Endothelial cell of umbilical vein (primary cell): ENCODE measurements around the gene AJAP1. TPM values are rescaled to one million over a fixed set of nuclear protein-coding genes. Genes with fewer than 3 reads are reported as not detected.

ENCODE experiments used
- BruUV-seq: library from RNA; stranded (reverse); fragments of 400-500 nt; replicated peaks from 2 replicates; lab custom pipeline; 2021; lab: Mats Ljungman, UMichigan
- CTCF ChIA-PET: fragments of 300-600, 350-600 bp; sonication (Branson Sonifier 250); formaldehyde crosslinking; loops from one replicate; lab custom pipeline; 2021; ENCODE audit warnings: antibody characterized with exemption, inconsistent platforms; lab: Charles Lee
- POLR2A ChIA-PET: fragments of 300-600, 350-600 bp; sonication (Branson Sonifier 250); formaldehyde crosslinking; loops from one replicate; lab custom pipeline; 2021; ENCODE audit warnings: antibody characterized with exemption, inconsistent platforms; lab: Charles Lee
- DNase-seq: peaks from one replicate; pipeline ENCODE4 v3.0.0-alpha.2; 2011; ENCODE audit warnings: low read depth, low spot score
- FAIRE-seq: peaks from 2 replicates; lab custom pipeline; 2011; peaks lifted over from hg19 to GRCh38; lab: Jason Lieb, UNC
- H2AFZ ChIP-seq: 2 replicates; pipeline ENCODE4 v1.6.0; 2012; ENCODE audit warnings: low read depth, low read length, control low read depth, inconsistent platforms
- H3K27ac ChIP-seq: 2 replicates; pipeline ENCODE4 v1.5.1; 2011; ENCODE audit warnings: low read depth, mild to moderate bottlenecking, control low read depth, low read length, moderate library complexity; ENCODE audit not compliant: insufficient read depth
- H3K27me3 ChIP-seq, 2 experiments: 2 replicates each; pipeline versions ENCODE4 v1.6.0 to v1.6.1; 2011; ENCODE audit warnings: low read length in 2 of 2, mixed read lengths in 1 of 2; ENCODE audit not compliant: control insufficient read depth in 2 of 2, insufficient read depth in 2 of 2
- H3K36me3 ChIP-seq, 2 experiments: 2 replicates in 1 of 2; 3 replicates in 1 of 2; pipeline ENCODE4 v1.5.1; 2011; ENCODE audit warnings: low read length in 2 of 2, mild to moderate bottlenecking in 1 of 2, moderate library complexity in 1 of 2; ENCODE audit not compliant: control insufficient read depth in 2 of 2, insufficient read depth in 2 of 2; ENCODE audit errors: extremely low read depth in 1 of 2
- H3K4me1 ChIP-seq: 3 replicates; pipeline ENCODE4 v1.5.1; 2011; ENCODE audit warnings: mild to moderate bottlenecking, low read length; ENCODE audit not compliant: control insufficient read depth, insufficient read depth; ENCODE audit errors: extremely low read depth
- H3K4me2 ChIP-seq: 2 replicates; pipeline ENCODE4 v1.6.1; 2011; ENCODE audit warnings: low read length, control low read depth, mixed read lengths; ENCODE audit not compliant: insufficient read depth
- H3K4me3 ChIP-seq, 3 experiments: fragments of 200-600 bp in 1 of 3; sonication (generic), shearing (Covaris generic) in 1 of 3; replicated peaks in 1 of 3; 2 replicates each; pipeline ENCODE4 v1.5.1; 2011 to 2016; ENCODE audit warnings: control low read depth in 3 of 3, low read length in 3 of 3, mild to moderate bottlenecking in 2 of 3, inconsistent platforms in 1 of 3, low read depth in 1 of 3, moderate library complexity in 1 of 3; ENCODE audit not compliant: insufficient read depth in 1 of 3
- H3K79me2 ChIP-seq: 2 replicates; pipeline ENCODE4 v1.6.0; 2012; ENCODE audit warnings: low read length, inconsistent platforms; ENCODE audit not compliant: control insufficient read depth, insufficient read depth
- H3K9ac ChIP-seq: replicated peaks from 2 replicates; pipeline ENCODE3; 2011; ENCODE audit warnings: low read length, control low read depth; ENCODE audit not compliant: insufficient read depth; ENCODE audit errors: extremely low read depth
- H3K9me1 ChIP-seq: replicated peaks from 3 replicates; pipeline ENCODE4 v1.6.0; 2011; ENCODE audit warnings: mild to moderate bottlenecking, low read length; ENCODE audit not compliant: control insufficient read depth, insufficient read depth; ENCODE audit errors: extremely low read depth
- H3K9me3 ChIP-seq: replicated peaks from 2 replicates; pipeline ENCODE4 v1.5.1; 2012; ENCODE audit warnings: low read length, inconsistent platforms; ENCODE audit not compliant: control insufficient read depth, insufficient read depth
- H4K20me1 ChIP-seq: replicated peaks from 2 replicates; pipeline ENCODE3; 2011; ENCODE audit warnings: mild to moderate bottlenecking, low read length; ENCODE audit not compliant: control insufficient read depth, insufficient read depth; ENCODE audit errors: extremely low read depth
- CTCF ChIP-seq, 2 donors: IDR thresholded peaks; 1 replicate in 1 of 2; 2 replicates in 1 of 2; pipeline ENCODE4 v1.5.1; 2011; ENCODE audit warnings: low read length in 2 of 2, mild to moderate bottlenecking in 2 of 2, moderate library complexity in 2 of 2, control low read depth in 1 of 2, inconsistent platforms in 1 of 2, low read depth in 1 of 2; ENCODE audit not compliant: insufficient read depth in 1 of 2; ENCODE audit errors: extremely low read depth in 1 of 2
- EZH2 ChIP-seq: IDR thresholded peaks from 2 replicates; pipeline ENCODE4 v1.6.1; 2012; ENCODE audit warnings: borderline replicate concordance, low read depth, mild to moderate bottlenecking, moderate library complexity, low read length, inconsistent platforms; ENCODE audit not compliant: severe bottlenecking
- FOS ChIP-seq: IDR thresholded peaks from 2 replicates; pipeline ENCODE4 v1.6.1; 2011; ENCODE audit warnings: mild to moderate bottlenecking, low read length, moderate library complexity, borderline replicate concordance; ENCODE audit not compliant: insufficient read depth
- GATA2 ChIP-seq: IDR thresholded peaks from 2 replicates; pipeline ENCODE4 v1.7.0; 2011; ENCODE audit warnings: low read depth, mild to moderate bottlenecking, moderate library complexity, mixed read lengths, low read length; ENCODE audit not compliant: insufficient read length, insufficient read depth
- JUN ChIP-seq: IDR thresholded peaks from 2 replicates; pipeline ENCODE4 v1.6.1; 2011; ENCODE audit warnings: borderline replicate concordance, low read depth; ENCODE audit not compliant: insufficient read length, insufficient read depth
- MAX ChIP-seq: IDR thresholded peaks from 2 replicates; pipeline ENCODE4 v1.6.1; 2011; ENCODE audit not compliant: insufficient read depth, insufficient read length
- MYC ChIP-seq: IDR thresholded peaks from one replicate; pipeline ENCODE4 v1.6.1; 2011; ENCODE audit warnings: mild to moderate bottlenecking, low read depth, low read length
- POLR2A ChIP-seq: IDR thresholded peaks from 2 replicates; pipeline ENCODE4 v1.6.1; 2012; ENCODE audit warnings: low read depth, mild to moderate bottlenecking, control low read depth, low read length
- POLR2AphosphoS5 ChIP-seq: IDR thresholded peaks from 2 replicates; pipeline ENCODE4 v1.6.1; 2012; ENCODE audit warnings: low read depth, mild to moderate bottlenecking, control low read depth, low read length, moderate library complexity; ENCODE audit not compliant: insufficient read depth
- dilution Hi-C: fragments of 300-500 bp; cut with MboI; formaldehyde crosslinking; loops from one replicate; pipeline ENCODE4 v1.15.0; 2019; ENCODE audit warnings: low sequenced_read_pairs; ENCODE audit not compliant: extremely low pct_ligation_motif_present
- intact Hi-C: fragments of 100-400 bp; cut with micrococcal nuclease; formaldehyde crosslinking; loops from one replicate; pipeline ENCODE4 v1.10.0; 2022
- polyA plus RNA-seq, 4 experiments: library from polyadenylated mRNA; depleted of rRNA in 3 of 4; stranded (reverse) in 3 of 4; unstranded in 1 of 4; fragments of >200 nt; gene quantifications; 2 replicates each; pipeline versions ENCODE4 v1.2.1 to v1.2.3, GENCODE V29; 2011 to 2012; ENCODE audit warnings: missing spikeins in 1 of 4
- total RNA-seq: library from RNA; stranded (reverse); gene quantifications from 2 replicates; pipeline ENCODE4 v1.2.3, GENCODE V29; 2021

The AJAP1 gene
- total and polyA plus RNA-seq, 2 donors (not counting 3 experiments of a cell fraction or from before 2014, with no cell fraction given), result not detected

DNA sequence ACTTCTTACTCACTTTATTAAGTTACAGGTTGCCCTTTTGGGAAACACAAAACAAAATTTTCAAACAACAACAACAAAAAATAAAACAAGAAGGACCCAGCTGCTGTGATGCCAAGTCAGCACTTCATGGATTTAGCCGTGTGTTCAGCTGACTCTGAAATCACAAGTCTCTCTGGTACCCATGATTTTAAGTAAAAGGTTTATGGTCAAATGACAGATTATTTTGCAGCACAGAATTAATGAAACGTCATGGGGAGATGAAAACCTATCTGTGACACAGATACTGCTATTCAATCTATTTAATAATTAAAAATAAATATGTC lies 7.1 kb downstream of the AJAP1 start:
- intact Hi-C loops, result no loop called here
- Histone ChIP-seq H3K27ac (no peak overlapping the region), H3K4me2 (no peak overlapping the region), H4K20me1 (no peaks in the 10 kb centered on the region), H3K9ac (no peak overlapping the region), H3K36me3 (no peaks in the 10 kb centered on the region), H3K79me2 (no peaks in the 10 kb centered on the region), H2AFZ (no peak overlapping the region), H3K27me3 (peaks cover 2 to 8% of the 10 kb centered on the region in 2 experiments), H3K9me1 (no peaks in the 10 kb centered on the region), H3K4me1 (no peaks in the 10 kb centered on the region), H3K9me3 (no peaks in the 10 kb centered on the region), H3K4me3 (no peak overlapping the region)
- ChIA-PET CTCF (no interaction called here), POLR2A (no interaction called here)
- TF ChIP-seq MYC (no peak), MAX (no peak), POLR2A (no peak), FOS (no peak), POLR2AphosphoS5 (no peak), GATA2 (no peak), JUN (no peak), EZH2 (no peak), CTCF (IDR thresholded peaks at IDR 0.05; ENCODE audit: extremely low read depth in 1 of 2, insufficient read depth in 1 of 2, low read depth in 1 of 2, low read length in 2 of 2) (no peak)
- DNase-seq, result no peak
- BruUV-seq, result no TSS peak
- FAIRE-seq, result no peak
- dilution Hi-C loops, result no loop called here
